ENCODE results near the gene URAD. TPM values are rescaled to one million over a fixed set of nuclear protein-coding genes. Genes with fewer than 3 reads are reported as not detected.

URAD gene
- polyA plus RNA-seq, 2 of the 4 experiments (the other 2 are of a cell fraction), result not detected

- TF ChIP-seq HMGXB4 (CRISPR knock-in tag; IDR thresholded peaks at IDR 0.05; ENCODE audit: borderline replicate concordance), result no peak
Measured at GRCh38 chr13:27961227-27962085, 27.0 kb downstream of the URAD start (continued).

- Histone ChIP-seq H3K4me2 (peak overlapping the region; percentile 99), H3K4me3 (peak overlapping the region; percentile 58), H3K4me1 (peaks cover 17% of the 10 kb centered on the region), H3K27ac (peak overlapping the region; percentile 64 to 86), H3K9me3 (no peaks in the 10 kb centered on the region)
- DNase-seq (ENCODE audit: low read depth in 1 of 2, low spot score in 1 of 2) (peak; percentile 55 to 87), FAIRE-seq (no peak), ATAC-seq (peak; percentile 92)
- POLR2A ChIA-PET, result interaction anchor here (0.7 to 1.3 kb wide), 3 partner anchors 92 to 535 kb away, joined by 3 to 4 read pairs (median 3); no protein-coding TSS in a partner anchor
- CTCF ChIA-PET, result interaction anchor here (0.6 to 4.7 kb wide), 5 partner anchors 18 to 359 kb away, joined by 3 to 65 read pairs (median 4); no protein-coding TSS in a partner anchor
- under 1% methylated on average over 23 of the region's 73 CpGs for WGBS (ENCODE audit: missing lambda C conversion rate)
- TF ChIP-seq HDAC2 (IDR thresholded peaks at IDR 0.05) (no peak), HOXB13 (CRISPR knock-in tag; IDR thresholded peaks at IDR 0.05; ENCODE audit: low read depth) (no peak), FOXS1 (CRISPR knock-in tag; IDR thresholded peaks at IDR 0.05) (no peak), SMC3 (IDR thresholded peaks at IDR 0.05) (peak; percentile 38; the same call in 2 of the 3 replicates), FOSB (CRISPR knock-in tag; IDR thresholded peaks at IDR 0.05) (no peak), POLR2A (IDR thresholded peaks at IDR 0.05; ENCODE audit: low read length) (no peak), ZC3H11A (IDR thresholded peaks at IDR 0.05) (no peak), HMGXB4 (CRISPR knock-in tag; IDR thresholded peaks at IDR 0.05; ENCODE audit: borderline replicate concordance) (no peak), USF2 (IDR thresholded peaks at IDR 0.05) (no peak), ZFP36 (IDR thresholded peaks at IDR 0.05; ENCODE audit: borderline replicate concordance, partially characterized antibody) (no peak), RARB (CRISPR knock-in tag; IDR thresholded peaks at IDR 0.05) (no peak), CEBPB (IDR thresholded peaks at IDR 0.05) (peak in 1 of 2 experiments; percentile 33; a peak in 1 of 4 replicates), HEYL (CRISPR knock-in tag; IDR thresholded peaks at IDR 0.05) (no peak), NPAS2 (CRISPR knock-in tag; IDR thresholded peaks at IDR 0.05; ENCODE audit: borderline replicate concordance) (no peak), NR3C1 (IDR thresholded peaks at IDR 0.05) (no peak), NFE2L2 (conservative IDR thresholded peaks at IDR 0.05; ENCODE audit: low read length) (no peak), CBX2 (IDR thresholded peaks at IDR 0.05; ENCODE audit: borderline replicate concordance, low read depth) (no peak), ATOH8 (CRISPR knock-in tag; IDR thresholded peaks at IDR 0.05; ENCODE audit: low read depth) (no peak), EP300 (IDR thresholded peaks at IDR 0.05) (no peak), POLR2AphosphoS2 (conservative IDR thresholded peaks at IDR 0.05; ENCODE audit: low read length) (no peak), HOXB5 (CRISPR knock-in tag; IDR thresholded peaks at IDR 0.05) (no peak), PHF8 (IDR thresholded peaks at IDR 0.05; ENCODE audit: borderline replicate concordance, low read depth) (no peak), FOSL2 (IDR thresholded peaks at IDR 0.05) (no peak), FOSL2 (CRISPR knock-in tag; IDR thresholded peaks at IDR 0.05) (no peak), RCOR1 (IDR thresholded peaks at IDR 0.05; ENCODE audit: low read depth, low read length) (no peak)
- TF ChIP-seq, protein P1, sequence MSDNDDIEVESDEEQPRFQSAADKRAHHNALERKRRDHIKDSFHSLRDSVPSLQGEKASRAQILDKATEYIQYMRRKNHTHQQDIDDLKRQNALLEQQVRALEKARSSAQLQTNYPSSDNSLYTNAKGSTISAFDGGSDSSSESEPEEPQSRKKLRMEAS (IDR thresholded peaks at IDR 0.05), result peak; percentile 74
- TF ChIP-seq, protein P2, sequence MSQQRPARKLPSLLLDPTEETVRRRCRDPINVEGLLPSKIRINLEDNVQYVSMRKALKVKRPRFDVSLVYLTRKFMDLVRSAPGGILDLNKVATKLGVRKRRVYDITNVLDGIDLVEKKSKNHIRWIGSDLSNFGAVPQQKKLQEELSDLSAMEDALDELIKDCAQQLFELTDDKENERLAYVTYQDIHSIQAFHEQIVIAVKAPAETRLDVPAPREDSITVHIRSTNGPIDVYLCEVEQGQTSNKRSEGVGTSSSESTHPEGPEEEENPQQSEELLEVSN (IDR thresholded peaks at IDR 0.05; ENCODE audit: borderline replicate concordance, low read depth), result peak; percentile 73
- TF ChIP-seq, protein P3, sequence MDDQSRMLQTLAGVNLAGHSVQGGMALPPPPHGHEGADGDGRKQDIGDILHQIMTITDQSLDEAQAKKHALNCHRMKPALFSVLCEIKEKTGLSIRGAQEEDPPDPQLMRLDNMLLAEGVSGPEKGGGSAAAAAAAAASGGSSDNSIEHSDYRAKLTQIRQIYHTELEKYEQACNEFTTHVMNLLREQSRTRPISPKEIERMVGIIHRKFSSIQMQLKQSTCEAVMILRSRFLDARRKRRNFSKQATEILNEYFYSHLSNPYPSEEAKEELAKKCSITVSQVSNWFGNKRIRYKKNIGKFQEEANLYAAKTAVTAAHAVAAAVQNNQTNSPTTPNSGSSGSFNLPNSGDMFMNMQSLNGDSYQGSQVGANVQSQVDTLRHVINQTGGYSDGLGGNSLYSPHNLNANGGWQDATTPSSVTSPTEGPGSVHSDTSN (IDR thresholded peaks at IDR 0.05), result no peak
Measured at GRCh38 chr13:27960362-27961226, 27.9 kb downstream of the URAD start.
